ENCODE data around the gene AMELX.

AMELX gene

DNA sequence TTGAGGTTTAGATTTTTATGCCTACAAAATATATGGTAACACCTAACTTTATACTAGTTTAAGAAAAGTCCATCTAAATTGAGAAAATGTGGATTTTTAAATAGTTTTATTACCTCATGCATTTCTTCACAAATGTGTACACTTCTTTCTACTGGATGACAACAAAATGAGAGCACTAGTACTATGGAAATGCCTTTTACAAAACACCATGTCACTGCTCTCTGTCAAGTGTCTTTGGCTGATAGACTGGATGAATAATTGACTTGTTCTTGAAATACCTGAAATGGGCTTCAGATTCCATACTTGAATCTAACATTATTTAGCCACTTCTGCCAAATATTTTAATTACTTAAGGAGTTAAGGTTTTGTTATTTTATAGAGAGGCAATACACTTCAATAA lies 49.5 kb downstream of the AMELX start:
- in situ Hi-C loops (cut with HindIII; ENCODE audit: low pct_ligation_motif_present, low sequenced_read_pairs), result no loop called here
- Histone ChIP-seq H3K36me3 (replicated peaks) (no peaks in the 10 kb centered on the region), H3K27ac (peak overlapping the region; percentile 87), H3K4me3 (ENCODE audit: low read depth, low read length) (no peak overlapping the region), H3K27me3 (replicated peaks) (no peaks in the 10 kb centered on the region)
- TF ChIP-seq, protein P1, sequence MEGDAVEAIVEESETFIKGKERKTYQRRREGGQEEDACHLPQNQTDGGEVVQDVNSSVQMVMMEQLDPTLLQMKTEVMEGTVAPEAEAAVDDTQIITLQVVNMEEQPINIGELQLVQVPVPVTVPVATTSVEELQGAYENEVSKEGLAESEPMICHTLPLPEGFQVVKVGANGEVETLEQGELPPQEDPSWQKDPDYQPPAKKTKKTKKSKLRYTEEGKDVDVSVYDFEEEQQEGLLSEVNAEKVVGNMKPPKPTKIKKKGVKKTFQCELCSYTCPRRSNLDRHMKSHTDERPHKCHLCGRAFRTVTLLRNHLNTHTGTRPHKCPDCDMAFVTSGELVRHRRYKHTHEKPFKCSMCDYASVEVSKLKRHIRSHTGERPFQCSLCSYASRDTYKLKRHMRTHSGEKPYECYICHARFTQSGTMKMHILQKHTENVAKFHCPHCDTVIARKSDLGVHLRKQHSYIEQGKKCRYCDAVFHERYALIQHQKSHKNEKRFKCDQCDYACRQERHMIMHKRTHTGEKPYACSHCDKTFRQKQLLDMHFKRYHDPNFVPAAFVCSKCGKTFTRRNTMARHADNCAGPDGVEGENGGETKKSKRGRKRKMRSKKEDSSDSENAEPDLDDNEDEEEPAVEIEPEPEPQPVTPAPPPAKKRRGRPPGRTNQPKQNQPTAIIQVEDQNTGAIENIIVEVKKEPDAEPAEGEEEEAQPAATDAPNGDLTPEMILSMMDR (IDR thresholded peaks at IDR 0.05; ENCODE audit: low read depth, low read length, missing control alignments), result no peak
- no peak for DNase-seq

DNA sequence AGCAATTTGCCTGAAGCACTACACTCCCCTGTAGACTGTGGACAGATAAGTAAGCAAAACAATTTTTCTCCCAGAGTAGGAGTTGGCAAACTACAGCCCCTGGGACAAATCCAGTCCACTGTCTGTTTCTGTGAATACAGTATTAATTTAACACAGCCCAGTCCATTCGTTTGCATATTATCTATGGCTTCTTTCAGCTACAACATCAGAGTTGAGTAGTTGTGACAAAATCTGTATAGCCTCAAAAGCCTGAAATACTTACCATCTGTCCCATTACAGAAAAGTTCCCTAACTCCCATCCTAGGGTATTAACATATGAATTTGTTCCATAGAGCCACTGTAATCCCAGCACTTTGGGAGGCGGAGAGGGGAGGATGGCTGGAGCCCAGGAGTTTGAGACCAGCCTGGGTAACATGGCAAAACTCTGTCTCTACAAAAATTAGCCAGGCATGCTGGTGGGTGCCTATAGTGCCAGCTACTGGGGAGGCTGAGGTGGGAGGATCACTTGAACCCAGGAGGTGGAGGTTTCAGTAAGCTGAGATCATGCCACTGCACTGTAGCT lies 53.0 kb downstream of the AMELX start:
- no peak for DNase-seq
- in situ Hi-C loops (cut with HindIII; ENCODE audit: low pct_ligation_motif_present, low sequenced_read_pairs), result no loop called here

DNA sequence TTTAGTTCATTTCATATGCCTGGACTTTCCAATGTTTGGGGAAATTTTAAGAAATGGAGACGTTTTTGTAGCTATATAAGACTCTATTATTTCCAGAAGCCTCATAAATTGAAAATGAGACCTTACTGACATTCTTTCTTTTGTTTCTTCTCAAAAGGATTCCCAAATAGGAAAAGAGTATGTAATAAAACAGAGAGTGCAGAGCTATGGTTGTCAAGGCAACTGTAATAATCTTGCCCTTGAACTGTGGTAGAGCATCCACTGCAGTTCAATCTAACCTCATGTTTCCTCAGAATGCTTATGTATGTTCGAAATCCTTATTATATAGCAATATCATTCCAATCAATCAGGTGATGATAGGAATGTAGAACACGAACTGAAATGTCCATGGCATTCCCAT lies 54.1 kb downstream of the AMELX start:
- H3K27ac ChIP-seq, result no peak overlapping the region
- no peak overlapping the region for H3K4me3 ChIP-seq (ENCODE audit: low read depth, low read length)
- no peaks in the 10 kb centered on the region for H3K36me3 ChIP-seq (replicated peaks)
- H3K27me3 ChIP-seq (replicated peaks), result no peaks in the 10 kb centered on the region
- TF ChIP-seq, protein P1 (IDR thresholded peaks at IDR 0.05; ENCODE audit: low read depth, low read length, missing control alignments), result no peak
- DNase-seq, result no peak
- in situ Hi-C loops (cut with HindIII; ENCODE audit: low pct_ligation_motif_present, low sequenced_read_pairs), result no loop called here

More for the DNA sequence above, 53.0 kb downstream of the AMELX start:
- H3K4me3 ChIP-seq (ENCODE audit: low read depth, low read length), result no peak overlapping the region
- H3K36me3 ChIP-seq (replicated peaks), result no peaks in the 10 kb centered on the region
- TF ChIP-seq, protein P1 (IDR thresholded peaks at IDR 0.05; ENCODE audit: low read depth, low read length, missing control alignments), result no peak
- H3K27ac ChIP-seq, result no peak overlapping the region
- no peaks in the 10 kb centered on the region for H3K27me3 ChIP-seq (replicated peaks)

DNA sequence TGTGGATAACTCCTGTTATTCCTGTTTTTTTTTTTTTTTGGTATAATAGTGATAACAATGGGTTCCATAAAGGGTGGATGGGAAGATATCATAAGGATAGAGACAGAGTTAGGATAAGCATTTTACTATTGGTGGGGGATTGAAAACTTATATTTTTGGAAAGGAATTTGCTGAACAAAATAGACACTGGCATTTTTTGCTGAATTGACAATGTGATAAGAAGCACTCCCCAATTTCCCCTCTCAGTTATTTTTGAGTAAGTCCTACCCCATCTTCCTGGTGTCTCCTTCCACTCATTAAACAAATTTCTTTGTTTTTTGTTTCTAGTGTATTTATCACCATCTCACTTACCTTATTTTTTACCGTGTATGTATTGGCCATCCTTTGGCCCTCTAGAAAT lies 55.8 kb downstream of the AMELX start:
- no peak for DNase-seq
- H3K27me3 ChIP-seq (replicated peaks), result no peaks in the 10 kb centered on the region
- H3K27ac ChIP-seq, result no peak overlapping the region
- no peaks in the 10 kb centered on the region for H3K36me3 ChIP-seq (replicated peaks)
- TF ChIP-seq, protein P1 (IDR thresholded peaks at IDR 0.05; ENCODE audit: low read depth, low read length, missing control alignments), result no peak
- no peak overlapping the region for H3K4me3 ChIP-seq (ENCODE audit: low read depth, low read length)
- in situ Hi-C loops (cut with HindIII; ENCODE audit: low pct_ligation_motif_present, low sequenced_read_pairs), result no loop called here

DNA sequence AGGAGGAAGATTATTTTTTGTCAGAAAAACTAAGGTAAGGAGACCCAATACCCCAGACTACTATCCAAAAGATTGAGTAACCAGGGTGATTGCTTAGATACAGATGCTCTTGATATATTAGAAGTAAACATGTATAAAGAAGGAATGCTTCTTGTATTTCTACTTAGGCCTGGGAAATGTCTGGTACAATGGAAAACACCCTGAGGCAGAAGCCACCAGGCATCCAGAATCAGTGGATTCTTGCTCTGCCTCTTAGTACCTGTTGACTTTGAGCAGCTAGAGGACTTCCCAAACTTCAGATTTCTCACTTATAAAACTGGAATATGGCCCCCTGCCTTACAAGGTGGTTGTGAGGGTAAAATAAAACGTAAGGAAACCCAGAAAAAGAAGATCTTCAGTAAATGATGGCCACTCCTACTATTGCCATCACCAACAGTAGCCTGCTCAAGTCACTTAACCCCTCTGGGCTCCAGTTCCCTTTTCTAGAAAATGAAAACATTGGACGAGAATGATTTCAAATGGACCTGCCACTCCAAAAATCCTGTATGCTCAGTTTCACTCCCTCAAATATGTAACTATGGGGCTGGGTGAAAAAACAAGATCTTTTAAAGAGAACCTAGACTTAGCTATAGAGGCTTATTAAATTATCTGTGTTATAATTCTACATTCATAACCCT lies 56.6 kb downstream of the AMELX start:
- H3K36me3 ChIP-seq (replicated peaks), result no peaks in the 10 kb centered on the region
- no peak for DNase-seq
- no peak overlapping the region for H3K4me3 ChIP-seq (ENCODE audit: low read depth, low read length)
- TF ChIP-seq, protein P1 (IDR thresholded peaks at IDR 0.05; ENCODE audit: low read depth, low read length, missing control alignments), result no peak
- H3K27ac ChIP-seq, result no peak overlapping the region
- H3K27me3 ChIP-seq (replicated peaks), result no peaks in the 10 kb centered on the region
- in situ Hi-C loops (cut with HindIII; ENCODE audit: low pct_ligation_motif_present, low sequenced_read_pairs), result no loop called here
